GM19043 (cell line): Measurements from ENCODE around the gene NFATC4.
"Not testable (repeated sequence)": the region's sequence is repeated elsewhere in the genome, so short reads cannot be mapped to it uniquely, and the experiment has no call there.

Experiments used
- ATAC-seq: cut with Tn5 transposase; IDR thresholded peaks from one replicate; pipeline ENCODE4 v1.9.1; 2021; ENCODE audit warnings: low read depth; ENCODE audit not compliant: unreplicated experiment

Gene NFATC4

DNA sequence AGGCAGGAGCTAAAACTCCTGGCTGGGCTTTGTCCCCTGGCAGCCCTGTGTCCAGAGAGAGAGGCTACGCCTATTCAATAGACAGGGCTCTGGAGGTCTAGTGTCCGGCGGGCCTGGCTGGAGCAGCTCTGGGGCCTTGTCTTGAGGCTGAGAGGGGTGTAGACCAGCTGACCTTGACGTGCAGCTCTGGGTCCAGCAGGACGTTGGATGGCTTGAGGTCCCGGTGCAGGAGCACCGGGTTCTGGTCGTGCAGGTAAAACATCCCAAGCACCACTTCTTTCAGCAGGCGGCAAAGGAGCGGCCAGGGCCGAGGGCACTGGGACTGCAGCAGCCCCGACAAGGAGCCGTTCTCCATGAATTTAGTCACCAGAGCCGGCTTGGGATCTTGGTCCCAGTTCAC, 29.1 kb upstream of the NFATC4 start:
- no peak for ATAC-seq

DNA sequence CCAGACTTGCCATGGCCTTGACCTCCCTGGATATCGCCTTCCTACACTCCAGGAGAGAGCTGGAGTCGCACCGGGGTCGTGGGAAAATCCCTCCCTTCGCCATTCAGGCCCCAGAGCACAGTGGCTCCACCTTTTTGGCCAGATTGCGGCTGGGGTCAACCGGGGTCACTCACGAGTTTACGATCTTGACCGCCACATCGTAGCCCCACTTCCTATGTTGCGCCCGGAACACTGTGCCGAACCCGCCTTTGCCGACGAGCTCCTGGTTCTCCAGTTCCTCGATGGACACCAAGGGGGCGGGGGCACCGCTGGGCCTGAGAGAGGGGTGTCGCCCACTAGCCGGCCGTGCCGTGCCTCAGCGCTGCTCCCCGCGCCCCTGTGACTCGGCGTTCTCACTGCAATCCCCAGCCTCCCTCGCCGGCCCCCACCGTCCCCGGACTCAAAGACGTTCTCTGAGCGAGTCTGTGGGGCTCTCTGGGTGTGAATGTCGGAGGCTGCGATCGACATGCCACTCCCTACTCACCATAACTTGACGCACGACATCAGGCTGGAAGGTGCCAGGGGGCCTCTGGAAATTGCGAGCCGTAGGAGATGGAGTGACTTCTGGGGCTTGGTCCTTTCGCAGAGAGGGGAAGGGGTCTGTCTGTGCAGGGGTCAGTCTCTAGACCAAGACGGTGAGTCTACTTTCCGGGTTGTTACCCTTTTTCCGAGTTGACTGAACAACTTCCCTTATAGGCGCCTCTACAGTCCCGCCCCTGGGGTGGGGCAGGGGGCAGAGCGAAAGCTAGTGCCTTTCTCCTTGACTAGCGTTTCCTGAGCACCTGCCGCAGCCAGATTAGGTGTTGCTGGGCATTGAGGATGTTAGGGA, 28.5 kb upstream of the NFATC4 start, which contains the start of gene RIPK3:
RIPK3 (minus strand) TSS at position 708 of the 868 bp plus-strand sequence; CDS start at position 543, 165 bp downstream.
- peak; percentile 85 for ATAC-seq

DNA sequence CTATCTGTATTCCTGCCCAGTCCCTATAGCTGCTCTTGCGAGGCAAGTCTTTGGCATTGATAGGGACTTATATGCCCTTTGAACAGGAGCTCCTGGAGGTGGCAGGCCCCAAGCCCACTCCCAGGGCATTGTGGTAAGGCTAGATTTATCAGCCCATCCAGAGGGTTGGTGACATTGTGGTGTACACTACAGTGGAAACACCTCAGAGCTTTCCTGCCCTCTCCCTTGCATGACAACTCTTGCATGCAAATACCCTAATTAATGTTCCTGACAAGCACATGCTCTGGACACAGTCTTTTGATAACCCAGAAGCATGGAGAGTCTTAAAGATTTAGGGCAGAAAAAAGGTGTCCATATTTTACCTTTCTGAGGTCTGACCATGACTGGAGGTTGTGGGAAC, 27.4 kb upstream of the NFATC4 start:
- ATAC-seq: no peak

DNA sequence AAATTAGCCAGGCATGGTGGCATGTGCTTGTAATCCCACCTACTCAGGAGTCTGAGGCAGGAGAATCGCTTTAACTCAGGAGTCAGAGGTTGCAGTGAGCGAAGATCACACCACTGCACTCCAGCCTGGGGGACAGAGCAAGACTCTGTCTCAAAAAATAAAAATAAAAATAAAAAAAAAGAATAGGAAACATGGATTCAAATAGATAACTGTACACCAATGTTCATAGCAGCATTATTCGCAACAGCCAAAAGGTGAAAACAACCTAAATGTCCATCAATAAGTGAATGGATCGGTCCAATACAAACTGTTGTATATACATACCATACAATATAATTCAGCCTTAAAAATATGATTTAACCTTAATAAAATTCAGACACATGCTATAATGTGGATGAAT, 25.1 kb upstream of the NFATC4 start:
- ATAC-seq: no peak

DNA sequence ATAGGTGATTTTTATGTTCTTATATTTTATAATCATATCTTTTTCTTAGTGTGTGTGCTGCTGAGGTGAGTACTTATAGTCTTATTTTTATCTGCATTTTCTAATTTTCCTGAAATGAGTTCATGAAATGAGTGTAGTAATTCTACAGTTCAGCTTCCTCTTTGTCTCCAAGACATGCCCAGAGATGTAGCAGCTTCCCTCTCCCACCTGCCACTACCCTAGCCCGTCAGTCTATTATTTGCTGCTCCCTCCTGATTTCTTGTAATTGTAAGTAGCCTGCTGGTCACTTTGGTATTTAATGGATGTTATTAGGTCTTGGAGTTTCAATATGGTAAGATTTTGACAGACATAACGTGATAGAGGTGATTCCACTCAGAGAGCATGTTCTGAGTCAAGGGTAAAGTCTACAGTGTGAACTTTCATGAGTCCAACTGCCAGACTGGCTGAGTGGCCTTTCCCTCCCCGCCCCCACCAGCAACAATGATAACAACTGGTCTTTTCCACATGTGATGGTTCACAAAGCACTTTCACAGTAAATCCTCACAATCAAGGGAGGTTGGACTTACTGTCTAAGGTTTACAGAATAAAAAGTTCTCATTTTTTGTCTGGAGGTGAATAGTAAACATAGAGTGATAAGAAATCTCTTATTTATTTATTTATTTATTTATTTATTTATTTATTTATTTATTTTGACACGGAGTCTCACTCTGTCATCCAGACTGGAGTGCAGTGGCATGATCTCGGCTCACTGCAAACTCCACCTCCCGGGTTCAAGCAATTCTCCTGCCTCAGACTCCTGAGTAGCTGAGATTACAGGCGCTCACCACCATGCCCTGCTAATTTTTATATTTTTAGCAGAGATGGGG, 24.0 kb upstream of the NFATC4 start:
- no peak for ATAC-seq

DNA sequence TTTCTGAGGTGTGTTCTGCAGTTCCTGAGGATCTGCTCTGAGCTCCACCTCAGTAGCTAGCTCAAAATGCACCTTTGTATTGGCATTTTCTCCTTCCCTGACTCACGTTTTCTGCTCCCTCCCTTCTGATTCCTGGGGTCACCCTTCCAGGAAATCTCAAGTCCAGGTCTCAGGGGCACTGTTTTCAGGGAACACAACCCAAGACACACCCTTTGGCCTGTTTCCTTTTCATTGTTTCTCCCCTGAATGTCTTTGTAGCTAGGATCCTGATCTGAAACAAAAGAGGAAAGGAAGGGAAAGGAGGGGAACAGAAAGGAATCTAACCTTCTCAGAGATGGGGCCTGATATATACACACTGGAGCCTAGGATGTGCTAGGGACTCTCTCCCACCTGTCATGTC, 20.9 kb upstream of the NFATC4 start:
- ATAC-seq: no peak

DNA sequence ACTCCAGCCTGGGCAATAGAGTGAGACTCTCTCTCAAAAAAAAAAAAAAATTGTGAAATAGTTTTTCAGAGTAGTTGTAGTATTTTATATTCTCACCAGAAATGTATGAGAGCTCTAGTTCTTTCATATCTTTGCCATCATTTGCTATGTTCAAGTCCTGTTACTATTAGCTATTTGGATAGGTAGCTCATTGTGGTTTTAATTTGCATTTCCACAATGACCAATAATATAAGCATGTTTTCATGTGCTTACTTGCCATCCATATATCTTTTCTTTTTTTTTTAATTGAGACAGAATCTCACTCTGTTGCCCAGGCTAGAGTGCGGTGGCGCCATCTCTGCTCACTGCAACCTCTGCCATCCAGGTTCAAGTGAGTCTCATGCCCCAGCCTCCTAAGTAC, 19.8 kb upstream of the NFATC4 start:
- ATAC-seq: no peak

DNA sequence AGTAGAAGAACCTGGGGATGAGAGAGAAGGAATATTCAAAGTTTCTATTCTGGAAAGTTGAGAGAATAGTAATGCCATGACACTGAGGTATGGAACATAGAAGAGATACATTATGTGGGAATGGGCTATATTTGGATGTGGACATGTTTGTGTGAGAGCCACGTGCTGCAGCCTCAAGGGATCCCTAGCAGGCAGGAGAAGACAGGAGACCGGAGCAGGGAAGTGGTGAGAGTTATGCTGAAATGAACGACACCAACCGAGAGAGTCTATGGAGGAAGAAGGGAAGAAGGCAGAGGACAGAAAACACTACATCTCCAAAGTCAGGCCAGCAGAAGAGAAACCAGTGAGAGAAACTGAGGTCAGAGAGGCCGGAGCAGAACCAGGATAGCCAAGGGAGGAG, 18.2 kb upstream of the NFATC4 start:
- ATAC-seq: no peak

DNA sequence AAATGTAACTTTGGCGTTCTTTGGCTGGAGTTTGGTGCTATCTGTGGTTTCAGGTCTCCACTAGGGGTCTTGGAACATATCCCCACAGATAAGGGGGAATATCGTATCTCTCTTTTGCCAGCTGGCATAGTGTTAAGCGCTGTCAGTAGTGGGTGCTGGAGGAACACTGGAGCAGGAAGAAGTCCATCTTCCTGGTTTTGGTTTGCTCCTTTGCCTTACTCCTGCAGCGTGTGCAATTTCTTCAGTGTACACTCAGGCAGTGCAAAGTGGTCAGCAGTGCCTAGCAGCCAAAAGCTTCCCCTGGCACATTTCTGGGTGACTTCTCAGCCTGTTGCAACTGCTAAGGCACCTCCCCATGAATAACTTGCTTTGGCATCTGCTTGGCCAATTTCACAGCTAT, 16.5 kb upstream of the NFATC4 start:
- no peak for ATAC-seq

DNA sequence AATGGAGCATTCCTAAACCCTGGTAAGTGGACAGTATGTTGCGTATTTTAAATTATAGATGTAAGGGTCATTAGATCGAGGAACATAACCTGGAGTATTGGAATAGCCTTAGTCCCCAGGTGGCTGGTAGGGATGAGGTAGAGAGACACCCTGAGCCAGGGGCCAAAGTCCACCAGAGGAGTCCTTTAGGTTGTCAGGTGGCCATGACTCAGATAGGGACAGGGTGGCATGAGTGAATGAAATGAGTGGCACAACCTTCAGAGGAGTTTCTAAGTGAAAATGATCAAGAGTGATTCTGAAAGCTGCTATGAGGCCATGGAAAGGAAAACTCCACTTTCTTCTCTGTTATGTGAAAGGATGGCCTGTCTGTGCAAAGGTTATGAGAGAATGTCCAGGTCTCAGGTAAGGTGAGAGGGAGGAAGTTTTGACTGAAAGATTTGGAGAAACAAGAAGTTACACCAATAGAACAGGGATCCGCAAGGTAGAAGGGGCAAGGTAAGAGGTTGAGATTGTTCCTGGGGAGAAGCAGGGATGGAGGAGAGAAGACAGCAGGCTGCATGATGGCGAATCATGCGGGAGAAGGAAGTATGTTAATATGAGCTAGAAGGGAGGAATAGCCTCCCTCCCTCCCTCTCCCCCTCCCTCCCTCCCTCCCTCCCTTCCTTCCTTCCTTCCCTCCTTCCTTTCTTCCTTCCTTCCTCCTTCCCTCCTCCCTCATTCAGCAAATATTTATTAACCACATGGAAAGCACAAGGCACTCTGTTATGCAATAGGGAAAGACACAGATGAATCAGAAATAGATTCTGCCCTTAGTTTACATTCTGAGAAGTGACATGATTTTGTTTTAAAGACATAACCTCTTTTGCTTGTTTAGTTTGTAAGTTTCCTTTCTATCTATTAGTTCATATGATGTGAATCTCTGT, 14.2 kb upstream of the NFATC4 start:
- ATAC-seq: no peak

DNA sequence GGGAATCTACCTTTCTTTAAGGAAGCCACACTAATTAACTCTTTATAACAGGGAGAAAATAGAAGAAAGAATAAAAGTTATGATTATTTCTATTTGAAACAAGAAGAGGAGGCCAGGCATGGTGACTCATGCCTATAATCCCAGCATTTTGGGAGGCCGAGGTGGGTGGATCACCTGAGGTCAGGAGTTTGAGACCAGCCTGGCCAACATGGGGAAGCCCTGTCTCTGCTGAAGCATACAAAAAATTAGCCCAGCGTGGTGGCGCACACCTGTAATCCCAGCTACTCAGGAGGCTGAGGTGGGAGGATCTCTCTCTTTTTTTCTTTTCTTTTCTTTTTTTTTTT, 13.5 kb upstream of the NFATC4 start:
- ATAC-seq: not testable (repeated sequence)

DNA sequence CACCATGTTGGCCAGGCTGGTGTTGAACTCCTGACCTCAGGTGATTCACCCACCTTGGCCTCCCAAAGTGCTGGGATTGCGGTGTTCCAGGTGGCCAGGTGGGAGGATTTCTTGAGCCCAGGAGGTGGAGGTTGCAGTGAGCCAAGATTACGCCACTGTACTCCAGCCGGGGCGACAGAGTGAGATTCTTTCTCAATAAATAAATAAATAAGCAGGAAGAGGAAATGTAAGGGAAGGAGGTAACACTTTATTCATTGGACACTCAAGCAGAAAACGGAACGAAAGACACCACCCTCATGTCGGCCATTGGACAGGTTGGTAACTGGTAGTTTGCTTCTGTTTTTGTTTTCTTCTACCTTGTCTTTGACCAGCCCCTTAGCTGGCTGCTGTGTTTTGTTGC, 13.0 kb upstream of the NFATC4 start:
- no peak for ATAC-seq

DNA sequence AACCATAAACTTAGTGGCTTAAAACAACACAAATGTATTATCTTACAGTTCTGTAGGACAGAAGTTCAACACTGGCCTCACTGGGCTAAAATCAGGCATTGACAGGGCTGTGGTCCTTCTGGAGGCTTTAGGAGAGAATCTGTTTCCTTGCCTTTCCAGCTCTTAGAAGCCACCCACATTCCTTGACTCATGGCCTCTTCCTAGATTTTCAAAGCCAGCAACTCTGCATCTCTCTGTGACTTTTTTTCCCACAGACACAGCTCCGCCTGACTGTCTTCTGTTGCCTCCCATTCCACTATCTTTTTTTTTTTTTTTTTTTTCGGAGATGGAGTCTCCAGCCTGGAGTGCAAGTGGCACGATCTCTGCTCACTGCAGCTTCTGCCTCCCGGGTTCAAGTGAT, 11.8 kb upstream of the NFATC4 start:
- no peak for ATAC-seq

DNA sequence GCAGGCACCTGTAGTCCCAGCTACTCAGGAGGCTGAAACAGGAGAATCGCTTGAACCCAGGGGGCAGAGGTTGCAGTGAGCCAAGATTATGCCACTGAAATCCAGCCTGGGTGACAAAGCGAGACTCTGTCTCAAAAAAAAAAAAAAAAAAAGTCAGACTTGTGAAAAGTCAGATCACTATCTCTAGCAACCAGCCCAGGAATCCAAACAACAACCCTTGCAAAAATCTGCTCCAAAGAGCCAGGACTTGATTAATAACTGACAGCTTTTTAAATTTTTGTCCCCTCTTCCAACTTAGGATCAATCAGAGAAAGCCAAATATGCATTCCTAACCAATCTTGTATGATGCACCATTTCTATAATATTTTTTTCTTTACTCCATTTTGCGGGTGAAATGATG, 7.7 kb upstream of the NFATC4 start:
- ATAC-seq: no peak

DNA sequence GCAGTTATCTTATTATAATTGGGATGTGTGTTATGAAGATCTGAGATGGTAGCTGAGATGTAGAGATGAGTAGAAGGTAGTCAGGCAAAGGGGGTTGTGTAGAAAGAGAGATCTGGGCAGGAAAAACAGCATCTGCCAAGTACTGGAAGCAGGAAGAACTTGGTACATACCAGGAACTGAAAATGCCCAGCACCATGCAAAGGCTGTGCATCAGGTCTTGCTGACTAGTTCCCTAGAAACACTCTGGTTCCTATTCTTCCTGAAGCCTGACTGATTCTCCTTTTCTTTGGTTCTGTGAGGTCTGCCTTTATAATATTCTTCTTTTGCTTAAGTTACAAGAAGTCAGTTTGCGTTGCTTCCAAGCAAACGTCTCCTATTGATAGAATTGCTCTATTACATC, 6.7 kb upstream of the NFATC4 start:
- ATAC-seq: no peak

DNA sequence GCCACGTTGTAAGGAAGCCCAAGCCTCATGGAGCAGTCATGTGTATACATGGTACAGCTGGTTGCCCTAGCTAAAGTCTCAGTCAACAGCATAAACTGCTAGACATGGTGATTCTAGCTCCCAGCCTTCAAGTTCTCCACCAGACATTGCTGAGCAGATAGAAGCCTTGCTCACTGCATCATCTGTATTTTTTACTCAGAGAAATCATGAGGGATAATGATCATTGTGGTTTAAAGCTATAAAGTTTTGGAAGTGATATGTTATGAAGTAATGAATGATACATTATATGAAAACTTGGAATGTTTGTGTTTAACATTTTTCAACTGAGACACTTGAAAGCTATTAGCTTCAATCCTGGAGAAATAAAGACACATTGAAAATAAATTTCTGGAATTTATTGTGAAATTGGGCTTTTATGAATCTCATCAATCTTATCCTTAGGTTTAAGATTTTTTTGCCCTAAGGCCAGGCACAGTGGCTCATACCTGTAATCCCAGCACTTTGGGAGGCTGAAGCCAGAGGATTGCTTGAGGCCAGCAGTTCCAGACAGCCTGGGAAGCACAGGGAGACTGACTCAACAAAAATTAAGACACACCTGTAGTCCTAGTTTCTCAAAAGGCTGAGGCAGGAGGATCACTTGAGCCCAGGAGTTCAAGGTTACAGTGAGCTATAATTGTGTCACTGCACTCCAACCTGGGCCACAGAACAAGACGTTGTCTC, 5.6 kb upstream of the NFATC4 start:
- ATAC-seq: no peak

DNA sequence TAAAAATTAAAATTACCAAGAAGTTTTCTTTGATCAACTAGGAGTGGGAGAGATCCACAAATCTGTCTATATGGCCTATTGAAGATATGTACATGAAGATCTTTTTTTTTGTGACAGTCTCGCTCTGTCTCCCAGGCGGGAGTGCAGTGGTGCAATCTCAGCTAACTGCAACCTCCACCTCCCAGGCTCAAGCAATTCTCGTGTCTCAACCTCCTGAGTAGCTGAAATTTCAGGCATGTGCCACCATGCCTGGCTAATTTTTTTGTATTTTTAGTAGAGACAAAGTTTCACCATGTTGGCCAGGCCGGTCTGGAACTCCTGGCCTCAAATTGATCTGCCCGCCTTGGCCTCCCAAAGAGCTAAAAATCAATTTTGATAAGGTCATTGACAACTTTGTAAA, 4.6 kb upstream of the NFATC4 start:
- ATAC-seq: no peak

DNA sequence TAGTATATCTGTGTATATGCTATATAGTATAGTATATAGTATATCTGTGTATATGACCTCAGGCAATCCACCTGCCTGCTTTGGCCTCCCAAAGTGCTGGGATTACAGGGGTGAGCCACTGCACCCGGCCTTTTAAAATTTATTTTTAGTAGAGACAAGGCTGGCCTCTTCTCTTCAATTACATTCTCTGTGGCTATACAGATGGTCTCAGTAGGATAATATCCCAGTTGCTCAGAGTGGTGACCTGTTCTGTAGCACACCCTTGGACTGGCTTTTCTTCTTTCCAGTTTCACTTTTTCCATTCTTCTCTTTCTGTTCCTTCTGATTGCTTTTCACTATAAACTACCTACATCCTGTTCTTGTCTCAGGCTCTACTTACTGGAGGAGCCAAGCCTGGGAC, 3.1 kb upstream of the NFATC4 start:
- no peak for ATAC-seq

DNA sequence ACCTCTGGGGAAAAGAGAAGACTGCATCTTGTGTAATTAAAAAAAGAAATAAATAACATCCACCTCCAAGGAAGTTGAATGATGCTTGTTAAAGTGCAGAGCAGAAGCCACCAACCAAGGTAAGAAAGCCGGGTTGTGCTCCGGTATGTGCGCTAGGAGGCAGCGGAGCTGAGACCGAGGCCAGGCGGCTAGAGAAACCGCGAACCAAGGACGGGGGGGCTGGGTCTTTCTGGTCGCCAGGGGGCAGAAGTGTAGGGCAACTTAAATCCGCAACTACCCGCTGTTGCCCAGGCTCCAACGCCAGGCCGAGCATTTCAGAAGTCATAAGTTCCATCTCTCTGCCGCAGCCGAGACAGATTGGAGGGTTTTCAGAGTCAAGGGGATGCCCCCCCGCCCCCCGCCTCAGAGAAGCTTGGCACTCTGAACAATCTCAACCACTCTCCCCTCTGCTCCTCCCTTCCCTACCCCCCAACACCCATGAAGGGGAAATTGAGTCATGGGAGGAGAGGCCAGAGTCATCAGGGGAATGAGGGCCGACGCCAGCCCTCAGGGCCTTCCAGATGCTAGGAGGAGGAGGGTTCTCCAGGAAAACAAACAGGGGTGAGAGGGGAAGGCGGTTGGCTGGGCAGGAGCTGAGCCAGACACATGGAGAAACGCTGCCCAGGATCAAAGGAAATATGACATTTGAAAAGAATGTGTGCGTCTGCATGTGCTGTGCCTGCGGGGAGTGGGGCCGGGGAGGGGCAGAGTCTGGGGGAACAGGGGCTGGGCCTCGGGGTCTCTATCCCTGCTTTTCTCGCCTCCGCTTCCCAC, 2.2 kb upstream of the NFATC4 start:
- ATAC-seq: peak; percentile 30
